HCT116 (cell line): Measurements from ENCODE around the gene PRSS27. TPM values are rescaled to one million over a fixed set of nuclear protein-coding genes. Genes with fewer than 3 reads are reported as not detected.

Source experiments
- ATAC-seq: fragments of 200-7000 bp; cut with Tn5 transposase; 2 replicates; pipeline ENCODE4 v1.9.1; 2020; ENCODE audit warnings: mild to moderate bottlenecking, moderate library complexity
- BruUV-seq: library from RNA; stranded (reverse); fragments of 400-500 nt; replicated peaks from 2 replicates; lab custom pipeline; 2021; lab: Mats Ljungman, UMichigan
- CTCF ChIA-PET: fragments of 300-600 bp; sonication (Branson Sonifier 250); formaldehyde crosslinking; loops from one replicate; lab custom pipeline; 2021; ENCODE audit warnings: antibody characterized with exemption; lab: Charles Lee
- POLR2A ChIA-PET: fragments of 300-600, 350-600 bp; sonication (Branson Sonifier 250); formaldehyde crosslinking; loops from one replicate; lab custom pipeline; 2021; ENCODE audit warnings: antibody characterized with exemption; lab: Charles Lee
- RAD21 ChIA-PET, 2 experiments: fragments of 300-600 bp; sonication (Branson Sonifier 250); formaldehyde crosslinking; loops; one replicate each; lab custom pipeline; 2023; ENCODE audit warnings: low total read pairs in 2 of 2; ENCODE audit not compliant: uncharacterized antibody in 2 of 2, unreplicated experiment in 2 of 2, low non-redundant PET in 1 of 2; lab: Charles Lee
- DNase-seq: peaks from one replicate; pipeline ENCODE4 v3.0.0-alpha.2; 2010; ENCODE audit warnings: low read depth, low spot score
- H2AFZ ChIP-seq: fragments of 200-600 bp; shearing (Covaris generic), sonication (generic); 2 replicates; pipeline ENCODE4 v1.6.1; 2017; ENCODE audit warnings: low read depth, mixed run types, mixed read lengths, antibody characterized with exemption, low read length; ENCODE audit not compliant: poor library complexity, severe bottlenecking
- H3K27ac ChIP-seq: 2 replicates; pipeline ENCODE4 v1.5.1; 2012; ENCODE audit warnings: low read depth, low read length
- H3K27me3 ChIP-seq: fragments of 200-600 bp; sonication (generic); 2 replicates; pipeline ENCODE4 v1.6.1; 2016; ENCODE audit warnings: mixed run types, low read length, mixed read lengths; ENCODE audit not compliant: insufficient read depth
- H3K36me3 ChIP-seq, 2 experiments: fragments of 200-500 bp in 1 of 2; fragments of 200-600 bp in 1 of 2; sonication (Bioruptor generic) in 1 of 2; sonication (generic) in 1 of 2; 2 replicates each; pipeline versions ENCODE4 v1.5.1 to v1.6.1; 2014 to 2016; ENCODE audit warnings: low read length in 2 of 2, inconsistent platforms in 1 of 2, mixed read lengths in 1 of 2, mixed run types in 1 of 2; ENCODE audit not compliant: insufficient read depth in 2 of 2, control insufficient read depth in 1 of 2
- H3K4me1 ChIP-seq, 2 experiments: fragments of 200-600 bp in 1 of 2; sonication (generic) in 1 of 2; 2 replicates each; pipeline versions ENCODE4 v1.5.1 to v1.6.1; 2012 to 2017; ENCODE audit warnings: low read length in 2 of 2, inconsistent platforms in 1 of 2, mild to moderate bottlenecking in 1 of 2, mixed read lengths in 1 of 2, mixed run types in 1 of 2, moderate library complexity in 1 of 2; ENCODE audit not compliant: insufficient read depth in 2 of 2, control insufficient read depth in 1 of 2
- H3K4me2 ChIP-seq: fragments of 200-600 bp; sonication (generic); 2 replicates; pipeline ENCODE4 v1.6.1; 2017; ENCODE audit warnings: mixed run types, low read length, mixed read lengths
- H3K4me3 ChIP-seq, 2 experiments: fragments of 200-600 bp in 1 of 2; sonication (generic) in 1 of 2; replicated peaks in 1 of 2; 2 replicates each; pipeline ENCODE4 v1.5.1; 2011 to 2016; ENCODE audit warnings: low read length in 2 of 2, control low read depth in 1 of 2, low read depth in 1 of 2, mild to moderate bottlenecking in 1 of 2, mixed read lengths in 1 of 2, mixed run types in 1 of 2
- H3K79me2 ChIP-seq: fragments of 200-600 bp; sonication (generic); 2 replicates; pipeline ENCODE4 v1.6.1; 2017; ENCODE audit warnings: mild to moderate bottlenecking, mixed run types, low read length, moderate library complexity, mixed read lengths; ENCODE audit not compliant: insufficient read depth
- H3K9ac ChIP-seq: fragments of 200-600 bp; sonication (generic); 2 replicates; pipeline ENCODE4 v1.6.1; 2016; ENCODE audit warnings: low read length, mixed read lengths
- H3K9me2 ChIP-seq: fragments of 200-600 bp; sonication (generic), shearing (Covaris generic); 2 replicates; pipeline ENCODE4 v1.6.1; 2017; ENCODE audit warnings: mixed run types, mild to moderate bottlenecking, moderate library complexity; ENCODE audit not compliant: insufficient read depth
- H3K9me3 ChIP-seq, 2 experiments: fragments of 200-500 bp in 1 of 2; fragments of 200-600 bp in 1 of 2; sonication (Bioruptor generic) in 1 of 2; sonication (generic) in 1 of 2; 2 replicates each; pipeline ENCODE4 v1.6.1; 2014 to 2017; ENCODE audit warnings: low read length in 2 of 2, mixed read lengths in 2 of 2, inconsistent platforms in 1 of 2, low read depth in 1 of 2, mild to moderate bottlenecking in 1 of 2, mixed run types in 1 of 2, moderate library complexity in 1 of 2; ENCODE audit not compliant: control insufficient read depth in 1 of 2, insufficient read depth in 1 of 2
- H4K20me1 ChIP-seq: fragments of 200-600 bp; sonication (generic), shearing (Covaris generic); 2 replicates; pipeline ENCODE4 v1.6.1; 2017; ENCODE audit warnings: mixed run types, mild to moderate bottlenecking, moderate library complexity; ENCODE audit not compliant: insufficient read depth
- CBX3 ChIP-seq: IDR thresholded peaks from 2 replicates; pipeline ENCODE4 v1.6.1; 2012; ENCODE audit warnings: low read depth
- CEBPB ChIP-seq: IDR thresholded peaks from 2 replicates; pipeline ENCODE4 v1.6.1; 2012; ENCODE audit warnings: low read depth
- EGR1 ChIP-seq: IDR thresholded peaks from 2 replicates; pipeline ENCODE4 v1.6.1; 2012; ENCODE audit warnings: low read depth
- ELF1 ChIP-seq: IDR thresholded peaks from 2 replicates; pipeline ENCODE4 v1.6.1; 2012; ENCODE audit warnings: low read depth, borderline replicate concordance
- EZH2 ChIP-seq: fragments of 200-600 bp; sonication (generic); IDR thresholded peaks from 2 replicates; pipeline ENCODE4 v1.6.1; 2017; ENCODE audit warnings: antibody characterized with exemption, mixed run types
- FOSL1 ChIP-seq: IDR thresholded peaks from 2 replicates; pipeline ENCODE4 v1.6.1; 2012; ENCODE audit warnings: low read depth
- SP1 ChIP-seq: IDR thresholded peaks from 2 replicates; pipeline ENCODE4 v1.6.1; 2012; ENCODE audit warnings: low read depth
- SRF ChIP-seq: IDR thresholded peaks from 2 replicates; pipeline ENCODE4 v1.6.1; 2012; ENCODE audit warnings: low read depth
- TCF7L2 ChIP-seq: IDR thresholded peaks from 2 replicates; pipeline ENCODE4 v1.7.0; 2011; ENCODE audit warnings: borderline replicate concordance, inconsistent platforms; ENCODE audit not compliant: insufficient read depth, insufficient read length; ENCODE audit errors: extremely low read depth
- intact Hi-C: fragments of 100-400 bp; cut with micrococcal nuclease; formaldehyde crosslinking; loops from 2 replicates; pipeline ENCODE4 v1.10.0; 2022
- total RNA-seq: library from RNA; stranded (reverse); gene quantifications from one replicate; pipeline ENCODE4 v1.2.1, GENCODE V29; 2021; ENCODE audit not compliant: unreplicated experiment
- TF ChIP-seq, protein P1 (sequence below): IDR thresholded peaks from 2 replicates; pipeline ENCODE4 v1.6.1; 2012; ENCODE audit warnings: low read depth
- TF ChIP-seq, protein P2 (sequence below): IDR thresholded peaks from 2 replicates; pipeline ENCODE4 v1.6.1; 2011; ENCODE audit warnings: mild to moderate bottlenecking, low read length, moderate library complexity; ENCODE audit not compliant: insufficient replicate concordance; ENCODE audit errors: extremely low read depth
- TF ChIP-seq, protein P3 (sequence below), 3 experiments: fragments of 200-600 bp in 1 of 3; sonication (generic) in 1 of 3; IDR thresholded peaks in 2 of 3; conservative IDR thresholded peaks in 1 of 3; 2 replicates each; pipeline ENCODE4 v1.5.1; 2012 to 2017; ENCODE audit warnings: low read depth in 2 of 3, low read length in 2 of 3, antibody characterized with exemption in 1 of 3, borderline replicate concordance in 1 of 3, control low read depth in 1 of 3, mild to moderate bottlenecking in 1 of 3, mixed read lengths in 1 of 3, mixed run types in 1 of 3, moderate library complexity in 1 of 3; ENCODE audit not compliant: insufficient read depth in 1 of 3

PRSS27 gene
- total RNA-seq, 1 experiment from 2014 or later = 3.3 TPM

DNA sequence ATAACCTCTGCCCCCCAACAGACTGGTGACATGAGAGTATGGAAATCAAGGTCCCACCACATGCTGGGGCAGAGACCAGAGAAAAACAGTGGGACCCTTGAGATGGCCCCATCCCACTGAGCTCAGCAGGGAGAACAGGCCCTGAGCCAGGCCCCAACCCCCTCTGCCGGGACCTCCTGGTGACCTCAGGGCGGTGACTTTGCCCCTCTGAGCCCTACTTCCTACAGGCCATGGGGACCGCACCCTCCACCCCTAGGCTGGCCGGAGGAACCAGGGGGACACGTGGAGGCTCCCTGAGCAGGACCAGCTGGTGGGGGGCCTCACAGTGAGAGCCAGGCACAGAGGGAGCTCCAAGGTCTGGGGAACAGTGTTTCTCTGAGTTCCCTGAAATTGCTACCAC lies 18.6 kb upstream of the PRSS27 start:
- no peak overlapping the region for H2AFZ ChIP-seq
- RAD21 ChIA-PET = no interaction called here
- no peaks in the 10 kb centered on the region for H3K79me2 ChIP-seq
- H3K4me2 ChIP-seq = no peak overlapping the region
- H3K9me3 ChIP-seq = no peaks in the 10 kb centered on the region
- no peak for DNase-seq
- H3K4me1 ChIP-seq = peaks cover 0 to 14% of the 10 kb centered on the region in 2 experiments; a peak in 3 of 4 replicates
- TF ChIP-seq, protein P1, sequence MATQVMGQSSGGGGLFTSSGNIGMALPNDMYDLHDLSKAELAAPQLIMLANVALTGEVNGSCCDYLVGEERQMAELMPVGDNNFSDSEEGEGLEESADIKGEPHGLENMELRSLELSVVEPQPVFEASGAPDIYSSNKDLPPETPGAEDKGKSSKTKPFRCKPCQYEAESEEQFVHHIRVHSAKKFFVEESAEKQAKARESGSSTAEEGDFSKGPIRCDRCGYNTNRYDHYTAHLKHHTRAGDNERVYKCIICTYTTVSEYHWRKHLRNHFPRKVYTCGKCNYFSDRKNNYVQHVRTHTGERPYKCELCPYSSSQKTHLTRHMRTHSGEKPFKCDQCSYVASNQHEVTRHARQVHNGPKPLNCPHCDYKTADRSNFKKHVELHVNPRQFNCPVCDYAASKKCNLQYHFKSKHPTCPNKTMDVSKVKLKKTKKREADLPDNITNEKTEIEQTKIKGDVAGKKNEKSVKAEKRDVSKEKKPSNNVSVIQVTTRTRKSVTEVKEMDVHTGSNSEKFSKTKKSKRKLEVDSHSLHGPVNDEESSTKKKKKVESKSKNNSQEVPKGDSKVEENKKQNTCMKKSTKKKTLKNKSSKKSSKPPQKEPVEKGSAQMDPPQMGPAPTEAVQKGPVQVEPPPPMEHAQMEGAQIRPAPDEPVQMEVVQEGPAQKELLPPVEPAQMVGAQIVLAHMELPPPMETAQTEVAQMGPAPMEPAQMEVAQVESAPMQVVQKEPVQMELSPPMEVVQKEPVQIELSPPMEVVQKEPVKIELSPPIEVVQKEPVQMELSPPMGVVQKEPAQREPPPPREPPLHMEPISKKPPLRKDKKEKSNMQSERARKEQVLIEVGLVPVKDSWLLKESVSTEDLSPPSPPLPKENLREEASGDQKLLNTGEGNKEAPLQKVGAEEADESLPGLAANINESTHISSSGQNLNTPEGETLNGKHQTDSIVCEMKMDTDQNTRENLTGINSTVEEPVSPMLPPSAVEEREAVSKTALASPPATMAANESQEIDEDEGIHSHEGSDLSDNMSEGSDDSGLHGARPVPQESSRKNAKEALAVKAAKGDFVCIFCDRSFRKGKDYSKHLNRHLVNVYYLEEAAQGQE = no peak
- TF ChIP-seq FOSL1 = no peak
- no peak for TF ChIP-seq TCF7L2
- TF ChIP-seq ELF1 = no peak
- TF ChIP-seq EZH2 = no peak
- no peak for TF ChIP-seq SRF
- no peak for TF ChIP-seq EGR1
- no peak for TF ChIP-seq CBX3
- TF ChIP-seq, protein P2, sequence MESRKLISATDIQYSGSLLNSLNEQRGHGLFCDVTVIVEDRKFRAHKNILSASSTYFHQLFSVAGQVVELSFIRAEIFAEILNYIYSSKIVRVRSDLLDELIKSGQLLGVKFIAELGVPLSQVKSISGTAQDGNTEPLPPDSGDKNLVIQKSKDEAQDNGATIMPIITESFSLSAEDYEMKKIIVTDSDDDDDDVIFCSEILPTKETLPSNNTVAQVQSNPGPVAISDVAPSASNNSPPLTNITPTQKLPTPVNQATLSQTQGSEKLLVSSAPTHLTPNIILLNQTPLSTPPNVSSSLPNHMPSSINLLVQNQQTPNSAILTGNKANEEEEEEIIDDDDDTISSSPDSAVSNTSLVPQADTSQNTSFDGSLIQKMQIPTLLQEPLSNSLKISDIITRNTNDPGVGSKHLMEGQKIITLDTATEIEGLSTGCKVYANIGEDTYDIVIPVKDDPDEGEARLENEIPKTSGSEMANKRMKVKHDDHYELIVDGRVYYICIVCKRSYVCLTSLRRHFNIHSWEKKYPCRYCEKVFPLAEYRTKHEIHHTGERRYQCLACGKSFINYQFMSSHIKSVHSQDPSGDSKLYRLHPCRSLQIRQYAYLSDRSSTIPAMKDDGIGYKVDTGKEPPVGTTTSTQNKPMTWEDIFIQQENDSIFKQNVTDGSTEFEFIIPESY = no peak
- no peak for TF ChIP-seq SP1
- TF ChIP-seq, protein P3, sequence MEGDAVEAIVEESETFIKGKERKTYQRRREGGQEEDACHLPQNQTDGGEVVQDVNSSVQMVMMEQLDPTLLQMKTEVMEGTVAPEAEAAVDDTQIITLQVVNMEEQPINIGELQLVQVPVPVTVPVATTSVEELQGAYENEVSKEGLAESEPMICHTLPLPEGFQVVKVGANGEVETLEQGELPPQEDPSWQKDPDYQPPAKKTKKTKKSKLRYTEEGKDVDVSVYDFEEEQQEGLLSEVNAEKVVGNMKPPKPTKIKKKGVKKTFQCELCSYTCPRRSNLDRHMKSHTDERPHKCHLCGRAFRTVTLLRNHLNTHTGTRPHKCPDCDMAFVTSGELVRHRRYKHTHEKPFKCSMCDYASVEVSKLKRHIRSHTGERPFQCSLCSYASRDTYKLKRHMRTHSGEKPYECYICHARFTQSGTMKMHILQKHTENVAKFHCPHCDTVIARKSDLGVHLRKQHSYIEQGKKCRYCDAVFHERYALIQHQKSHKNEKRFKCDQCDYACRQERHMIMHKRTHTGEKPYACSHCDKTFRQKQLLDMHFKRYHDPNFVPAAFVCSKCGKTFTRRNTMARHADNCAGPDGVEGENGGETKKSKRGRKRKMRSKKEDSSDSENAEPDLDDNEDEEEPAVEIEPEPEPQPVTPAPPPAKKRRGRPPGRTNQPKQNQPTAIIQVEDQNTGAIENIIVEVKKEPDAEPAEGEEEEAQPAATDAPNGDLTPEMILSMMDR (IDR thresholded peaks at IDR 0.05 in 2 of 3, conservative IDR thresholded peaks at IDR 0.05 in 1 of 3; ENCODE audit: borderline replicate concordance in 1 of 3, insufficient read depth in 1 of 3, low read depth in 2 of 3, low read length in 2 of 3) = no peak
- no peak for TF ChIP-seq CEBPB
- TF ChIP-seq, all 23 proteins: peak for 0
- no peak for ATAC-seq
- no TSS peak for BruUV-seq
- Histone ChIP-seq H3K36me3 (no peaks in the 10 kb centered on the region), H4K20me1 (no peaks in the 10 kb centered on the region), H3K27me3 (no peaks in the 10 kb centered on the region), H3K4me3 (no peak overlapping the region), H3K27ac (no peak overlapping the region), H3K9me2 (no peaks in the 10 kb centered on the region), H3K9ac (no peak overlapping the region)
- intact Hi-C loops = no loop called here
- CTCF ChIA-PET = no interaction called here
- POLR2A ChIA-PET = no interaction called here
